Activated CD4-positive, alpha-beta T cell treated with anti-CD3 and anti-CD28 coated beads, Interleukin-2, amount 50 U/mL, for 16 hours (primary cell): Measurements from ENCODE around the gene ZSCAN25.
"Not testable (repeated sequence)": the region's sequence is repeated elsewhere in the genome, so short reads cannot be mapped to it uniquely, and the experiment has no call there.

Experiments used
- DNase-seq: peaks from one replicate; pipeline ENCODE4 v3.0.0-alpha.2; 2020

The ZSCAN25 gene

DNA sequence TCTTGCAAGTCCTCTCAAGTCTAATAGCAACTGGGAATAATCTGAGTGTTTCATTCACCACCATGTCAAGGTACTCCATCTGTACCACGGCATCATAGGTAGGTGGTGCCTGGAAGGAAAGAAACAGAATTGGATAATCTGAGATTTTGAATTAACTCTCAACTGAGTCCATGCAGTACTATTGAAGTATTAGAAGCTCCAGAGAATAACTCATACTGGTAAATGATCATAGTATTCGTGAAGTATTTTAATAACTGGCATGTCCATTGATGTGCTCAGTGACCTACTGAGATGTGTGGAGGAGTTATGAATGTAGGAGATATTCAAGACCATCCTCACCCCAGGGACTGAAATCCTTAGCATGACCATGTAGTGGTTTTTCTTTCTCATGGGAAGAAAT, 35.9 kb downstream of the ZSCAN25 start:
- DNase-seq: no peak

DNA sequence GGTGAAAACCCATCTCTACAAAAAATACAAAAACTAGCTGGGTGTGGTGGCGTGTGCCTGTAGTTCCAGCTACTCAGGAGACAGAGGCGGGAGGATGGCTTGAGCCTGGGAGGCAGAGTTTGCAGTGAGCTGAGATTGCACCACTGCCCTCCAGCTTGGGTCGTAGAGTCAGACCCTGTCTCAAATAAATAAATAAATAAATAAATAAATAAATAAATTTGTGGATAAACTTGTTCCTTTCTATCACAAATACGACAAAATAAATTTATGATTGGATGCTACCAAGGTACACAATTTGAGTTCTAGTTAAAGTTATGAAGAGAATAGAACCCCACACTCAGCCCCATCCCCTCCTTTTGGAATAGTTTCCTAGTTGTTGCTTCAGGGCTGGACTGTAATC, 36.5 kb downstream of the ZSCAN25 start:
- not testable (repeated sequence) for DNase-seq

DNA sequence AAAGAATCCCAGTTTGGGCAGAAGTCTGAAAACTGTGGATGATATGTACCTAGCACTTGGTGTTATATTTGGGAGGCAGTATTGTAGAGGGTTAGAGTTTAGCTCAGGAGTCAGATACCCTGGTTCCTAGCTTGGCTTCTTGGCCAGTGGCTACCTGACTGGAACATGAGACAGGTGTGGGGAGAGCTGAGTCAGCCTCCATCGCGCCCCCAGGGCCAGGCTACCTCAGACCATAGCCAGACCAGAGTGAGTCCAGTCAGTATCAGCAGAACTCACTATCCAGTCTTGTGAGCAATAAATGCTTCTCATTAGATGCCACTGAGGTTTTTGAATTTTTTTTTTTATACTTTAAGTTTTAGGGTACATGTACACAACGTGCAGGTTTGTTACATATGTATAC, 37.0 kb downstream of the ZSCAN25 start:
- DNase-seq: no peak

DNA sequence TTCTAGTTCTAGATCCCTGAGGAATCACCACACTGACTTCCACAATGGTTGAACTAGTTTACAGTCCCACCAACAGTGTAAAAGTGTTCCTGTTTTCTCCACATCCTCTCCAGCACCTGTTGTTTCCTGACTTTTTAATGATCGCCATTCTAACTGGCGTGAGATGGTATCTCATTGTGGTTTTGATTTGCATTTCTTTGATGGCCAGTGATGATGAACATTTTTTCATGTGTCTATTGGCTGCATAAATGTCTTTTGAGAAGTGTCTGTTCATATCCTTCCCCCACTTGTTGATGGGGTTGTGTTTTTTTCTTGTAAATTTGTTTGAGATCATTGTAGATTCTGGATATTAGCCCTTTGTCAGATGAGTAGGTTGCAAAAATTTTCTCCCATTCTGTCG, 37.9 kb downstream of the ZSCAN25 start:
- not testable (repeated sequence) for DNase-seq

DNA sequence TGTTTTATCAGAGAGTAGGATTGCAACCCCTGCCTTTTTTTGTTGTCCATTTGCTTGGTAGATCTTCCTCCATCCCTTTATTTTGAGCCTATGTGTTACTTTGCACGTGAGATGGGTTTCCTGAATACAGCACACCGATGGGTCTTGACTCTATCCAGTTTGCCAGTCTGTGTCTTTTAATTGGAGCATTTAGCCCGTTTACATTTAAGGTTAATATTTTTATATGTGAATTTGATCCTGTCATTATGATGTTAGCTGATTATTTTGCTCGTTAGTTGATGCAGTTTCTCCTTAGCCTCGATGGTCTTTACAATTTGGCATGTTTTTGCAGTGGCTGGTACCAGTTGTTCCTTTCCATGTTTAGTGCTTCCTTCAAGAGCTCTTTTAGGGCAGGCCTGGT, 41.1 kb downstream of the ZSCAN25 start:
- not testable (repeated sequence) for DNase-seq

DNA sequence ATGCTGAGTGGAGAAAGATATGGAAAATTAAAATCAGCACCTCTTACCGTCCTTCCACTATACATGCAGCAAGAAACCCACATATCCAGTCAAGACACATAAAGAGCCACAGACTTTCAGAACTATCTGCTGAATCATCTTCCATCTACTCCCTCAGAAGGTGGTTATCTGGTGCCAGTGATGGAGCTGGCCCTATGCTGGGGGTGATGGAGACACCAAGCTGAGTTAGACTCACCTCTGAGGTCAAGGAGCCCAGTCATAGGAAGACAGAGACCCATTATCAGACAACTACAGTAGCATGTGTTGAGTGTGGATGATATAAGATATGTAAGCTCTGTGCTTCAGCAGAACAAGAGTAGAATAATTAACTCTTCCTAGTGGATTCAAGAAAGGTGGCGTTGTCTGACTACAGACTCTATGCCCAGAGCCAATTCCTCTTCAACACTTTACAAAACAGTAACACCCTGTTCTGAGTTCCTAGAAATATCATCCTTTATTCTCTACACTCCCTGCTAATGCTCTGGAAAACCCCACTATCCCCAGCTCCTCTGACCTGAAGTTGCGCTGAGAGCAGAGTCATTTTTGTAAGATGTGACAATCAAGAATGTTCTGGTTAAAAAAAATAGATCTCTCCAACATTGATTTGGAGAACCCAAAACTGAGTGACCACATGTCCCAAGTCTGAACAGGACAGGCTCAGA, 48.7 kb downstream of the ZSCAN25 start:
- DNase-seq: no peak

DNA sequence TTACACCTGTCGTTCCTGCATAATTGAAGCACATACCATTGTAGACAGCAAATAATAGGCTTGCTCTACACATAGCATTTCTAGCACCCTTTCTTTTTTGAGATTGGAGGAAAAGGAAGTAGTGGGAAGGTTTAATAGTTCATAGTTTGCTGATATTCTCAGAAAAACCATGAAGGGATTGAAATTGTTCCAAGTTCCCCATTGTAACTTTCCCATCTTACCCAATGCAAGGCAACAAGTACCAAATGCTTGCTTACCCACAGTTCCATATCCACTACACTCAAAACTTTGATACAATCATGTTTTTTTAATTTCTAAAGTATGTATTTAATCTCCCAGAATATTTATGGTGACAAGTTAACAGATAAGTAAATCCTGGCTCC, 49.3 kb downstream of the ZSCAN25 start:
- no peak for DNase-seq

DNA sequence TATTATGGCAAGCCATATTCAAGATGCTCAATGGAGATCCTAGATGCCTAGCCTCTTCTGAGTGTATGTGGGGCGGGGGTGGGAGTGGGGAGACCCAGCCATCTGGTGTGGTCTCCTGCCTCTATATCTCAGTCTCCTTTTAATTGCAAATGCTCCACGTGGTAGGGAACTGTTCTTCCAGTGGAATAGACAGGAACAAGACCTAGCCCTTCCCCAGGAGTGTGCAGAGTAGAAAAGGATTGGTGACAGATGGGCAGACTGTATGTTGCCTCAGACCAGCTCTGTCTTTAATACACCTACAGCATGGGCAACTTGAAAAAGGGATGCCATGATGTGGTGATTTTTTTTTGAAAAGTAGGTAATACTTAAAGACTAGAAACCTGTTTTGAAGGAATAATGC, 50.4 kb downstream of the ZSCAN25 start:
- DNase-seq: no peak

DNA sequence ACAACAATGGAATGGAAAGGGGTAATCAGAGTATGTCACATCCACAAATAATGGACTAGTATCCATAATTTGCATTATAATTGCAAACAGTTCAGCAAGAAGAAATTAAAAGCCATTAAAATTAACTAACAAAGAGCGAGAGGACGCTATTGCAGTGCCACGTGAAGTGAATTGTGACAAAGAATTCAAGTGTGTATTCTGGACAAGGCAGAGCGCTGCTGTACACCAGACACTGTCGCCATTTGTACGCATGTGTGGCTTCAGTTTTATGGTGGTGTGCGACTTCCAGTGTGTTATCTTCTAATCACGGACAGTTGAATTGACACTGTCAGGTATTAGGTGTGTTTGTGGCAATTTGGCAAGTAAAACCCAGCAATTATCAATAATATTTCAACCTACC, 51.8 kb downstream of the ZSCAN25 start:
- no peak for DNase-seq

DNA sequence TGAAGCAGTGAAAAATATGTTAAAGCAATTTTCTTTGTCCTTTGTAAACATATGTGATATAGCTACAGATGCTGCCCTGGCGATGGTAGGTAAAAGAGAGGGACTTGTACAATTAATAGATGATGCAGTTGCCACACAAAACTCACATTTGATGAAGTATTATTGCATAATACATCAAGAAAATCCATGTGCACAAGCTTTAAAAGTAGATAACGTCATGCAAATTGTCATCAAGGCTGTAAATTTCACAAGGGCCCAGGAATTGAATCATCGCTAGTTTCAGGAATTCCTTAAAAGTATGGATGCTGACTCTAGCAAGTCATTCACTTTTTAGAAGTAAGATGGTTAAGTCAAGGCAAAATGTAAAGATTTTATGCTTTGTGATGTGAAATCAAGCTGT, 53.0 kb downstream of the ZSCAN25 start:
- no peak for DNase-seq

DNA sequence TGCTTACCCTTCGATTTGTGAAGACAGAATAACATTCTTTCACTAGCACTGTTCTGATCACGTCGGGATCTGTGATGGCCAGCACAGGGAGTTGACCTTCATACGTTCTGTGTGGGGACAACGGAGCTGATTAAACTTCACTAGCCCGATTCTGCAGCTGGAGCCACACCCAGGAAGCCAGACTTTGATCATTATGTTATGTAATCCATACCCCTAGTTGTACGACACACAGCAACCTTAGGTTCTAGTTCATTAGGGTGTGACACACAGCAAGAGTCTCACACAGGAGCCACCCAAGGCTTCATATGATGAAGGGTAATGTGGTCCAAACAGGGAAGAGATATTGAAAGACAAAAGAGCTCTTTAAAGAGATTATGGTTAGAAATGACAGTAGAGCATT, 55.8 kb downstream of the ZSCAN25 start:
- DNase-seq: no peak

DNA sequence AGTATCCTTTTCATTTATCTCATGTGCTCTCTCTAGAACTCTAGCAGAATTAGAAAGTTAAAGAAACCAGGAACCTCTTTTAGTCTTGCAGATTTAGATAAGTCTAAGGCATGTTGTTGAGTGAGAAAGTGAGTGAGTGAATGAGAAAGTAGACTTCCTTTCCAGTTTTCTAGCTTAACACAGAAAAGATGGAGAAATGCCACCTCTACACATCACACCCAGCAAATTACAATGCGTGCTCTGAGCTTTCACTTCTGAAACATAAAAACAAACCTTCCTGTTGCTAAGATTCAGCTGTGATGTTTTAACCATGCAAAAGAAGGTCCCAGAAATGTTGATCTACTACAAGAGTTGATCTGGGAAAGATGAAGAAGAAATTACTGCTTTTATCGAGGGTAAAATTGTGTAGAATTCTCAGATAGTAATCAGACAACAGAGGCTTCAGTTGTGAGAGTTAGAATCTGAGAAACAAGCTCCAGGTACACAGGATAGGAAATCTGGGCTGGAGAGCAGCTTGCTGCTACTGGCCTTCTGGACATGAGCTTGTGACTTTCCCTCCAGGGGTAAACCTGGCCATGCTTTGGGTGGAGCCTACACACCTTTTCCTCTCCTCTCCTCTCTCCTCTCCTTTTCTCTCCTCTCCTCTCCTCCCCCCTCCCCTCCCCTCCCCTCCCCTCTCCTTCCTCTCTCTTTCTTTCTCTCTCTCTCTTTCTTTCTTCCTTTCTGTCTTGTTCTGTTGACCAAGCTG, 58.4 kb downstream of the ZSCAN25 start:
- peak; percentile 8 for DNase-seq

DNA sequence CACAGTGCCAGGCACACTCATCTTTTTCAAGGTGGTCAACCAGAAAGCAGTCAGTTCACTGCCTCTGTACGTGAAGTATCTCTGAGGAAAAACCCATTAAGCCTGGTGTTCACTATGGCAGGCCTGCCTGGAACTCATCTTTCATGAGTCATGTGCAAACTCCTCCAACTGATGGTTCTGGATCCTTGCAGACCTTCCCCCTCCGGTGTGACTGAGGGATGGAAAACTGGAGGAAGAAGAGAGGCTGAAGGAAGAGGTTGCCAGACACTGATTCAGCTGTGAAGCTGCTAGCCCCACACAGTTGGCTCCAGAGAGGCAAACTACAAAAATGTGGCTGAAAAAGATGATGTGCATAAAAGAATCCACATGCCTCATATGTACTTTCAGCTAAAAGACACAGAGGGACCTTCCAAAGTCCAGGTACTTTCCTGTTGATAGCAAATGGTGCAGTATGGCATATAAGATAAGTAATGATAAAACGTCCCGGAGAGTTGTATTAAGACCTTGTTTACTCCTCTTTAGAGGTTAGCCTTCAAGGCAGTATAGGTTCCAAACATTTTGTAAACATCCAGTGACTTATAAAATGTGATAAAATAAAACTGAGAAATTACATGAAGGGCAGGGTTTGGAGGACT, 60.4 kb downstream of the ZSCAN25 start:
- no peak for DNase-seq

DNA sequence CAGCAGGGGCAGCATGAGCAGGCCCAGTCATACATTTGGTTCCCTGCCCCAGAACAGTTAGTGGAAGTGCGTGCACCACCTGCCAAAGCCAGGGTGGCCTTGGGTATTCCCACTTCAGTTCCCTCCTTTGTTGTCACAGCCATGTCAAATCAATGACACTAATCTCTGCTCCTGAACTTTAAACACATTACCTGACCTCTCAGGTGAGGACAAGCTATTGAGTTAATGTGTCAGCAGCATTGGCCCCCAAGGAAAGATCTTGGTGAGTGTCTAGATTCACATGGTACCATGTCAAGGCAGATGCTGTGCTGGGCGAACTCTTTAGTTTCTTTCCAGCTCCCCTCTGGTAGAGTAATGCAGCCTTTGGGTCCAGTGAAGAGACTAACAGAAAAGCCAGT, 60.9 kb downstream of the ZSCAN25 start:
- DNase-seq: no peak

DNA sequence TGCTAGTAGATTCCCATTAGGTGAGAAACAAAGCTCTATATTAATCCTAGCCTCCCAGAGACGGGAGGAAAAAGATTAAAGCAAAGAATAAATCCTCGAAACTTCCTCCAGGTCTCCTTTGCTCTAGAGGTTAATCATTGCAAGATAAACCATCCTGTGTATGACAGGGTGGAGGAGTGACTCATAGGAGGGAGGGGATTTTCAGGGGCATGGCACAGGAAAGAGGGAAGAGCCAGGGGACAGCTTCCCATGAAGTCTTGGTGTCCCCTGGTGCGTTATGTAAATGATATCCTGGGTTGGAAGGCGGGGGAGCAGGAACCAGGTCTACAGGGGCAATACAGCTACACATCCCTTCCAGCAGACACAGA, 62.3 kb downstream of the ZSCAN25 start:
- DNase-seq: no peak

DNA sequence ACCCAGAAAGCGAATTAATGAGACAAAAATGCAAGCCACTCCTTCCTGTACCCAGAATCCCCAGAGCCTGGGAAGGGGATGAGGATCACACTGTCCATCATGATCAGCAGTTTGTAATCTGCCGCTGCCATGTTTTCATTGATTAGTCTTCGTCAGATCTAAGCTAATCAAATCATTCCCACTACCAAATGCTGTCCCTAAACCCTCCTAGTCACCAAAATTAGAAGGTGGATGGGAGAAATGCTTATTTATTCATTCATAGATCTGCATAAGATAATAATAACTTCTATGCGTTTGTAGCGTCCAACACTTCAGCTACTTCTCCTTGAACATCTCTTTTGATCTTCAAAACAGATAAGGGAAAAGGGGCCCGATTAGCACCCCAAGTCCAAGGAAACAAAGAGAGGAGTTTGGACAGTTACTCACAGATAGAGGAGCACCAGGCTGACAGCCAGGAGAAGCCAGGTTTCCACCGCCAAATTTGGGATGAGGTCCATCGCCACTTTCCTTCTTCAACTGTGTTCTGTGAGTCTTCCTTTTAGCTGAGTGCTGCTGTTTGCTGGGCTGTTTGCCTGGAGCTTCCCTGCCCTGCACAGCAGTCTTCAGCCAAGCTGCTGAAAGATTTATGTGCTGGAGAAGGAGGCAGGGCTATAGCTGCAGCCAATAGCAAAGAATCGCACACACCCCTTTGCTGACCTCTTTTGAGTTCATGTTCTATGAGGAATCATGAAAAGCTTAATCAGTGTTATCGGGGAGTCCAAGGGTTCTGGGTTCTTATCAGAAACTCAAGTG, 62.9 kb downstream of the ZSCAN25 start, which contains the start of gene CYP3A5:
TSS of gene CYP3A5 (minus strand) at position 597 of the 792 bp plus-strand sequence. CDS start at position 497, 100 bp downstream.
- no peak for DNase-seq
